GM23338 (cell line): ENCODE data around the gene B3GALT4. TPM values are rescaled to one million over a fixed set of nuclear protein-coding genes. Genes with fewer than 3 reads are reported as not detected.

Experiments used
- ATAC-seq: fragments of 200-7000 bp; cut with Tn5 transposase; 3 replicates; pipeline ENCODE4 v1.9.1; 2020
- DNase-seq: peaks from one replicate; pipeline ENCODE4 v3.0.0-alpha.2; 2015; ENCODE audit warnings: low spot score
- H2AFZ ChIP-seq: fragments of 200-600 bp; sonication (generic); 2 replicates; pipeline ENCODE4 v1.8.0; 2016; ENCODE audit warnings: antibody characterized with exemption, mild to moderate bottlenecking, moderate library complexity
- H3F3A ChIP-seq: fragments of 200-600 bp; sonication (generic); replicated peaks from 2 replicates; pipeline ENCODE4 v1.8.0; 2017; ENCODE audit warnings: antibody characterized with exemption, mixed run types, low read depth
- H3K27ac ChIP-seq: fragments of 200-600 bp; sonication (generic); 2 replicates; pipeline ENCODE4 v1.6.1; 2016; ENCODE audit warnings: low read depth
- H3K27me3 ChIP-seq: fragments of 200-600 bp; sonication (generic); 2 replicates; pipeline ENCODE4 v1.8.0; 2016; ENCODE audit warnings: mild to moderate bottlenecking, mixed run types, moderate library complexity; ENCODE audit not compliant: insufficient read depth
- H3K36me3 ChIP-seq: fragments of 200-600 bp; sonication (generic); 2 replicates; pipeline ENCODE4 v1.8.0; 2016; ENCODE audit warnings: mild to moderate bottlenecking; ENCODE audit not compliant: insufficient read depth
- H3K4me1 ChIP-seq: fragments of 200-600 bp; sonication (generic); 2 replicates; pipeline ENCODE4 v1.8.0; 2016; ENCODE audit warnings: mild to moderate bottlenecking, moderate library complexity; ENCODE audit not compliant: insufficient read depth
- H3K4me2 ChIP-seq: fragments of 200-600 bp; sonication (generic); 2 replicates; pipeline ENCODE4 v1.7.1; 2017; ENCODE audit warnings: mixed run types
- H3K4me3 ChIP-seq: fragments of 200-600 bp; sonication (generic); 2 replicates; pipeline ENCODE4 v1.6.1; 2016; ENCODE audit warnings: mixed run types
- H3K79me2 ChIP-seq: fragments of 200-600 bp; sonication (generic); replicated peaks from 2 replicates; pipeline ENCODE4 v1.8.0; 2017; ENCODE audit warnings: mild to moderate bottlenecking; ENCODE audit not compliant: insufficient read depth
- H3K9me2 ChIP-seq: fragments of 200-600 bp; sonication (generic); 2 replicates; pipeline ENCODE4 v1.8.0; 2017; ENCODE audit not compliant: insufficient read depth
- H4K20me1 ChIP-seq: fragments of 200-600 bp; sonication (generic); replicated peaks from 2 replicates; pipeline ENCODE4 v1.8.0; 2017; ENCODE audit warnings: mild to moderate bottlenecking; ENCODE audit not compliant: insufficient read depth
- H3K27ac Mint-ChIP-seq: 2 replicates; pipeline ENCODE4 v1.8.0; 2020; ENCODE audit warnings: inconsistent platforms, mild to moderate bottlenecking, moderate library complexity, mixed read lengths
- H3K27me3 Mint-ChIP-seq: 3 replicates; pipeline ENCODE4 v1.8.0; 2022; ENCODE audit warnings: low read depth, mild to moderate bottlenecking, moderate library complexity, mixed read lengths, inconsistent platforms; ENCODE audit not compliant: insufficient read depth, poor library complexity
- H3K36me3 Mint-ChIP-seq: 3 replicates; pipeline ENCODE4 v1.8.0; 2021; ENCODE audit warnings: low read depth, mild to moderate bottlenecking, inconsistent platforms, moderate library complexity, mixed read lengths
- H3K4me1 Mint-ChIP-seq: 3 replicates; pipeline ENCODE4 v1.8.0; 2020; ENCODE audit warnings: mild to moderate bottlenecking, inconsistent platforms, mixed read lengths
- H3K4me3 Mint-ChIP-seq: 3 replicates; pipeline ENCODE4 v1.8.0; 2021; ENCODE audit warnings: moderate library complexity, mild to moderate bottlenecking, inconsistent platforms, mixed read lengths
- H3K9me3 Mint-ChIP-seq: 3 replicates; pipeline ENCODE4 v1.8.0; 2020; ENCODE audit warnings: moderate library complexity, mild to moderate bottlenecking, inconsistent platforms, mixed read lengths
- CREB1 ChIP-seq: fragments of 250-450 bp; sonication (Bioruptor Pico); IDR thresholded peaks from 2 replicates; pipeline ENCODE4 v1.5.0; 2020; ENCODE audit warnings: low read depth, mild to moderate bottlenecking, moderate library complexity
- EZH2phosphoT487 ChIP-seq: fragments of 200-600 bp; sonication (generic); IDR thresholded peaks from one replicate; pipeline ENCODE4 v1.8.1; 2018; ENCODE audit warnings: antibody characterized with exemption; ENCODE audit not compliant: unreplicated experiment
- NANOG ChIP-seq: IDR thresholded peaks from 2 replicates; pipeline ENCODE4 v1.6.1; 2016; ENCODE audit warnings: antibody characterized with exemption, borderline replicate concordance
- POLR2AphosphoS5 ChIP-seq: IDR thresholded peaks from 2 replicates; pipeline ENCODE4 v1.6.1; 2016; ENCODE audit warnings: antibody characterized with exemption, low read depth
- STAT1 ChIP-seq: IDR thresholded peaks from one replicate; pipeline ENCODE4 v1.6.1; 2016; ENCODE audit warnings: antibody characterized with exemption; ENCODE audit not compliant: unreplicated experiment
- ZNF114 ChIP-seq: fragments of 250-450 bp; sonication (Bioruptor Pico); IDR thresholded peaks from 2 replicates; pipeline ENCODE4 v1.5.0; 2020; ENCODE audit warnings: mild to moderate bottlenecking, moderate library complexity
- ZNF331 ChIP-seq: fragments of 250-450 bp; sonication (Bioruptor Pico); IDR thresholded peaks from 2 replicates; pipeline ENCODE4 v1.5.0; 2020; ENCODE audit warnings: low read depth, mild to moderate bottlenecking, moderate library complexity
- polyA plus RNA-seq: library from polyadenylated mRNA; unstranded; fragments of >200 nt; fragmentation: Nextera tagmentation; extraction: Ambion mirVana; gene quantifications from 2 replicates; pipeline ENCODE4 v1.2.1, GENCODE V29; 2016
- total RNA-seq: library from RNA; depleted of rRNA; stranded (reverse); fragments of >200 nt; shearing (Covaris generic); gene quantifications from 2 replicates; pipeline ENCODE4 v1.2.3, GENCODE V29; 2014
- TF ChIP-seq, protein P1 (sequence below), 2 experiments: fragments of 200-600 bp in 1 of 2; sonication (generic) in 1 of 2; conservative IDR thresholded peaks; 2 replicates each; pipeline versions ENCODE4 v1.5.1 to v1.6.1; 2016 to 2017; ENCODE audit warnings: antibody characterized with exemption in 2 of 2, low read depth in 2 of 2, mild to moderate bottlenecking in 2 of 2, moderate library complexity in 1 of 2
- TF ChIP-seq, protein P2 (sequence below): IDR thresholded peaks from one replicate; pipeline ENCODE4 v1.6.1; 2018; ENCODE audit warnings: antibody characterized with exemption; ENCODE audit not compliant: unreplicated experiment
- TF ChIP-seq, protein P3 (sequence below): IDR thresholded peaks from 2 replicates; pipeline ENCODE4 v1.6.1; 2016; ENCODE audit warnings: antibody characterized with exemption
- TF ChIP-seq, protein P4 (sequence below): fragments of 250-450 bp; sonication (Bioruptor Pico); IDR thresholded peaks from 2 replicates; pipeline ENCODE4 v1.5.0; 2020; ENCODE audit warnings: mild to moderate bottlenecking, moderate library complexity

Gene B3GALT4
- total and polyA plus RNA-seq, 2 experiments from 2014 or later = 1.3 to 2.3 TPM

DNA sequence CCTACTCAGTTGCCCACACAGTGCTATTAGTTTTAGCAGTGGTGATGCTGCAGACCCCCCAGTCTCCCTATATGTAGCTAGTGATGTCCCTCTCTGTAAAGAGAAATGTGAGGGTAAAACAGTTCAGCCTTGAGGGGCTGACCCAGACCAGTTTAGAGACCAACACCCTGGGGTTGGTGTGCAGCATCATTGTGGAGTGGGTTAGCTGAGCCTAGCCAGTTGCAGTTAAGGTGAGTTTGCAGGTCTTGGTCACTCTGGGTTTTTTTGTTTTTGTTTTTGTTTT lies 401 bp upstream of the B3GALT4 start (continued):
- TF ChIP-seq ZNF114 (CRISPR knock-in tag) (no peak), EZH2phosphoT487 (no peak), POLR2AphosphoS5 (no peak), STAT1 (no peak), NANOG (no peak)
- TF ChIP-seq, protein P1, sequence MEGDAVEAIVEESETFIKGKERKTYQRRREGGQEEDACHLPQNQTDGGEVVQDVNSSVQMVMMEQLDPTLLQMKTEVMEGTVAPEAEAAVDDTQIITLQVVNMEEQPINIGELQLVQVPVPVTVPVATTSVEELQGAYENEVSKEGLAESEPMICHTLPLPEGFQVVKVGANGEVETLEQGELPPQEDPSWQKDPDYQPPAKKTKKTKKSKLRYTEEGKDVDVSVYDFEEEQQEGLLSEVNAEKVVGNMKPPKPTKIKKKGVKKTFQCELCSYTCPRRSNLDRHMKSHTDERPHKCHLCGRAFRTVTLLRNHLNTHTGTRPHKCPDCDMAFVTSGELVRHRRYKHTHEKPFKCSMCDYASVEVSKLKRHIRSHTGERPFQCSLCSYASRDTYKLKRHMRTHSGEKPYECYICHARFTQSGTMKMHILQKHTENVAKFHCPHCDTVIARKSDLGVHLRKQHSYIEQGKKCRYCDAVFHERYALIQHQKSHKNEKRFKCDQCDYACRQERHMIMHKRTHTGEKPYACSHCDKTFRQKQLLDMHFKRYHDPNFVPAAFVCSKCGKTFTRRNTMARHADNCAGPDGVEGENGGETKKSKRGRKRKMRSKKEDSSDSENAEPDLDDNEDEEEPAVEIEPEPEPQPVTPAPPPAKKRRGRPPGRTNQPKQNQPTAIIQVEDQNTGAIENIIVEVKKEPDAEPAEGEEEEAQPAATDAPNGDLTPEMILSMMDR (conservative IDR thresholded peaks at IDR 0.05; ENCODE audit: low read depth in 2 of 2) = no peak
- TF ChIP-seq, protein P2, sequence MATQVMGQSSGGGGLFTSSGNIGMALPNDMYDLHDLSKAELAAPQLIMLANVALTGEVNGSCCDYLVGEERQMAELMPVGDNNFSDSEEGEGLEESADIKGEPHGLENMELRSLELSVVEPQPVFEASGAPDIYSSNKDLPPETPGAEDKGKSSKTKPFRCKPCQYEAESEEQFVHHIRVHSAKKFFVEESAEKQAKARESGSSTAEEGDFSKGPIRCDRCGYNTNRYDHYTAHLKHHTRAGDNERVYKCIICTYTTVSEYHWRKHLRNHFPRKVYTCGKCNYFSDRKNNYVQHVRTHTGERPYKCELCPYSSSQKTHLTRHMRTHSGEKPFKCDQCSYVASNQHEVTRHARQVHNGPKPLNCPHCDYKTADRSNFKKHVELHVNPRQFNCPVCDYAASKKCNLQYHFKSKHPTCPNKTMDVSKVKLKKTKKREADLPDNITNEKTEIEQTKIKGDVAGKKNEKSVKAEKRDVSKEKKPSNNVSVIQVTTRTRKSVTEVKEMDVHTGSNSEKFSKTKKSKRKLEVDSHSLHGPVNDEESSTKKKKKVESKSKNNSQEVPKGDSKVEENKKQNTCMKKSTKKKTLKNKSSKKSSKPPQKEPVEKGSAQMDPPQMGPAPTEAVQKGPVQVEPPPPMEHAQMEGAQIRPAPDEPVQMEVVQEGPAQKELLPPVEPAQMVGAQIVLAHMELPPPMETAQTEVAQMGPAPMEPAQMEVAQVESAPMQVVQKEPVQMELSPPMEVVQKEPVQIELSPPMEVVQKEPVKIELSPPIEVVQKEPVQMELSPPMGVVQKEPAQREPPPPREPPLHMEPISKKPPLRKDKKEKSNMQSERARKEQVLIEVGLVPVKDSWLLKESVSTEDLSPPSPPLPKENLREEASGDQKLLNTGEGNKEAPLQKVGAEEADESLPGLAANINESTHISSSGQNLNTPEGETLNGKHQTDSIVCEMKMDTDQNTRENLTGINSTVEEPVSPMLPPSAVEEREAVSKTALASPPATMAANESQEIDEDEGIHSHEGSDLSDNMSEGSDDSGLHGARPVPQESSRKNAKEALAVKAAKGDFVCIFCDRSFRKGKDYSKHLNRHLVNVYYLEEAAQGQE = no peak

DNA sequence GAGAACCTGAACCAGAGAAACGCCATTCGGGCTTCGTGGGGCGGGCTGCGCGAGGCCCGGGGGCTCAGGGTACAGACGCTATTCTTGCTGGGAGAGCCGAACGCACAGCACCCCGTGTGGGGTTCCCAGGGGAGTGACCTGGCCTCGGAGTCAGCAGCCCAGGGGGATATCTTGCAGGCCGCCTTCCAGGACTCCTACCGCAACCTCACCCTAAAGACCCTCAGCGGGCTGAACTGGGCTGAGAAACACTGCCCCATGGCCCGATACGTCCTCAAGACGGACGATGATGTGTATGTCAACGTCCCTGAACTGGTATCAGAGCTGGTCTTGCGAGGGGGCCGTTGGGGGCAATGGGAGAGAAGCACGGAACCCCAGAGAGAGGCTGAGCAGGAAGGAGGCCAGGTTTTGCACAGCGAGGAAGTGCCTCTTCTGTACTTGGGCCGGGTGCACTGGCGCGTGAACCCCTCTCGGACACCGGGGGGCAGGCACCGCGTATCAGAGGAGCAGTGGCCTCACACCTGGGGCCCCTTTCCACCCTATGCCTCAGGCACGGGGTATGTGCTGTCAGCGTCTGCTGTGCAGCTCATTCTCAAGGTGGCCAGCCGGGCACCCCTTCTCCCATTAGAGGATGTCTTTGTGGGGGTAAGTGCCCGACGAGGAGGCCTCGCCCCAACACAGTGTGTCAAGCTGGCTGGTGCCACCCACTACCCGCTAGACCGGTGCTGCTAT lies 904 bp downstream of the B3GALT4 start:
- Mint-ChIP-seq H3K27ac (peak overlapping the region; percentile 96), H3K36me3 (peaks cover 83% of the 10 kb centered on the region), H3K4me3 (peak overlapping the region; percentile 82), H3K9me3 (no peaks in the 10 kb centered on the region), H3K27me3 (peaks cover 23% of the 10 kb centered on the region), H3K4me1 (peaks cover 40% of the 10 kb centered on the region)
- Histone ChIP-seq H3F3A (peaks cover 65% of the 10 kb centered on the region), H3K27me3 (no peaks in the 10 kb centered on the region), H3K4me1 (peaks cover 47% of the 10 kb centered on the region), H3K4me2 (peak overlapping the region; percentile 100), H3K4me3 (peak overlapping the region; percentile 99), H3K36me3 (peaks cover 37% of the 10 kb centered on the region), H3K9me2 (no peaks in the 10 kb centered on the region), H4K20me1 (peaks cover 38% of the 10 kb centered on the region), H3K27ac (peak overlapping the region; percentile 96), H2AFZ (no peak overlapping the region), H3K79me2 (peaks cover 31% of the 10 kb centered on the region)
- DNase-seq = peak; percentile 46
- peak; percentile 11 for ATAC-seq
- TF ChIP-seq, protein P3, sequence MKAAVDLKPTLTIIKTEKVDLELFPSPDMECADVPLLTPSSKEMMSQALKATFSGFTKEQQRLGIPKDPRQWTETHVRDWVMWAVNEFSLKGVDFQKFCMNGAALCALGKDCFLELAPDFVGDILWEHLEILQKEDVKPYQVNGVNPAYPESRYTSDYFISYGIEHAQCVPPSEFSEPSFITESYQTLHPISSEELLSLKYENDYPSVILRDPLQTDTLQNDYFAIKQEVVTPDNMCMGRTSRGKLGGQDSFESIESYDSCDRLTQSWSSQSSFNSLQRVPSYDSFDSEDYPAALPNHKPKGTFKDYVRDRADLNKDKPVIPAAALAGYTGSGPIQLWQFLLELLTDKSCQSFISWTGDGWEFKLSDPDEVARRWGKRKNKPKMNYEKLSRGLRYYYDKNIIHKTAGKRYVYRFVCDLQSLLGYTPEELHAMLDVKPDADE = no peak
- TF ChIP-seq POLR2AphosphoS5 = no peak
- no peak for TF ChIP-seq ZNF331 (CRISPR knock-in tag)
- TF ChIP-seq CREB1 = no peak
- TF ChIP-seq ZNF114 (CRISPR knock-in tag) = no peak
- TF ChIP-seq, protein P4, sequence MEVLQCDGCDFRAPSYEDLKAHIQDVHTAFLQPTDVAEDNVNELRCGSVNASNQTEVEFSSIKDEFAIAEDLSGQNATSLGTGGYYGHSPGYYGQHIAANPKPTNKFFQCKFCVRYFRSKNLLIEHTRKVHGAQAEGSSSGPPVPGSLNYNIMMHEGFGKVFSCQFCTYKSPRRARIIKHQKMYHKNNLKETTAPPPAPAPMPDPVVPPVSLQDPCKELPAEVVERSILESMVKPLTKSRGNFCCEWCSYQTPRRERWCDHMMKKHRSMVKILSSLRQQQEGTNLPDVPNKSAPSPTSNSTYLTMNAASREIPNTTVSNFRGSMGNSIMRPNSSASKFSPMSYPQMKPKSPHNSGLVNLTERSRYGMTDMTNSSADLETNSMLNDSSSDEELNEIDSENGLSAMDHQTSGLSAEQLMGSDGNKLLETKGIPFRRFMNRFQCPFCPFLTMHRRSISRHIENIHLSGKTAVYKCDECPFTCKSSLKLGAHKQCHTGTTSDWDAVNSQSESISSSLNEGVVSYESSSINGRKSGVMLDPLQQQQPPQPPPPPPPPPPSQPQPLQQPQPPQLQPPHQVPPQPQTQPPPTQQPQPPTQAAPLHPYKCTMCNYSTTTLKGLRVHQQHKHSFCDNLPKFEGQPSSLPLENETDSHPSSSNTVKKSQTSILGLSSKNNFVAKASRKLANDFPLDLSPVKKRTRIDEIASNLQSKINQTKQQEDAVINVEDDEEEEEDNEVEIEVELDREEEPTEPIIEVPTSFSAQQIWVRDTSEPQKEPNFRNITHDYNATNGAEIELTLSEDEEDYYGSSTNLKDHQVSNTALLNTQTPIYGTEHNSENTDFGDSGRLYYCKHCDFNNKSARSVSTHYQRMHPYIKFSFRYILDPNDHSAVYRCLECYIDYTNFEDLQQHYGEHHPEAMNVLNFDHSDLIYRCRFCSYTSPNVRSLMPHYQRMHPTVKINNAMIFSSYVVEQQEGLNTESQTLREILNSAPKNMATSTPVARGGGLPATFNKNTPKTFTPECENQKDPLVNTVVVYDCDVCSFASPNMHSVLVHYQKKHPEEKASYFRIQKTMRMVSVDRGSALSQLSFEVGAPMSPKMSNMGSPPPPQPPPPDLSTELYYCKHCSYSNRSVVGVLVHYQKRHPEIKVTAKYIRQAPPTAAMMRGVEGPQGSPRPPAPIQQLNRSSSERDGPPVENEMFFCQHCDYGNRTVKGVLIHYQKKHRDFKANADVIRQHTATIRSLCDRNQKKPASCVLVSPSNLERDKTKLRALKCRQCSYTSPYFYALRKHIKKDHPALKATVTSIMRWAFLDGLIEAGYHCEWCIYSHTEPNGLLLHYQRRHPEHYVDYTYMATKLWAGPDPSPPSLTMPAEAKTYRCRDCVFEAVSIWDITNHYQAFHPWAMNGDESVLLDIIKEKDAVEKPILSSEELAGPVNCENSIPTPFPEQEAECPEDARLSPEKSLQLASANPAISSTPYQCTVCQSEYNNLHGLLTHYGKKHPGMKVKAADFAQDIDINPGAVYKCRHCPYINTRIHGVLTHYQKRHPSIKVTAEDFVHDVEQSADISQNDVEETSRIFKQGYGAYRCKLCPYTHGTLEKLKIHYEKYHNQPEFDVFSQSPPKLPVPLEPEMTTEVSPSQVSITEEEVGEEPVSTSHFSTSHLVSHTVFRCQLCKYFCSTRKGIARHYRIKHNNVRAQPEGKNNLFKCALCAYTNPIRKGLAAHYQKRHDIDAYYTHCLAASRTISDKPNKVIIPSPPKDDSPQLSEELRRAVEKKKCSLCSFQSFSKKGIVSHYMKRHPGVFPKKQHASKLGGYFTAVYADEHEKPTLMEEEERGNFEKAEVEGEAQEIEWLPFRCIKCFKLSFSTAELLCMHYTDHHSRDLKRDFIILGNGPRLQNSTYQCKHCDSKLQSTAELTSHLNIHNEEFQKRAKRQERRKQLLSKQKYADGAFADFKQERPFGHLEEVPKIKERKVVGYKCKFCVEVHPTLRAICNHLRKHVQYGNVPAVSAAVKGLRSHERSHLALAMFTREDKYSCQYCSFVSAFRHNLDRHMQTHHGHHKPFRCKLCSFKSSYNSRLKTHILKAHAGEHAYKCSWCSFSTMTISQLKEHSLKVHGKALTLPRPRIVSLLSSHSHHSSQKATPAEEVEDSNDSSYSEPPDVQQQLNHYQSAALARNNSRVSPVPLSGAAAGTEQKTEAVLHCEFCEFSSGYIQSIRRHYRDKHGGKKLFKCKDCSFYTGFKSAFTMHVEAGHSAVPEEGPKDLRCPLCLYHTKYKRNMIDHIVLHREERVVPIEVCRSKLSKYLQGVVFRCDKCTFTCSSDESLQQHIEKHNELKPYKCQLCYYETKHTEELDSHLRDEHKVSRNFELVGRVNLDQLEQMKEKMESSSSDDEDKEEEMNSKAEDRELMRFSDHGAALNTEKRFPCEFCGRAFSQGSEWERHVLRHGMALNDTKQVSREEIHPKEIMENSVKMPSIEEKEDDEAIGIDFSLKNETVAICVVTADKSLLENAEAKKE (CRISPR knock-in tag) = no peak
